Activated CD8-positive, alpha-beta T cell treated with anti-CD3 and anti-CD28 coated beads for 36 hours (primary cell): ENCODE measurements around the gene KDM2B. TPM values are rescaled to one million over a fixed set of nuclear protein-coding genes. Genes with fewer than 3 reads are reported as not detected.
A peak's percentile ranks its signal among the peaks of the same experiment; 100 is the strongest.

Experiments
- ATAC-seq: fragments of 200-7000 bp; cut with Tn5 transposase; one replicate; pipeline ENCODE4 v1.10.0; 2021; ENCODE audit warnings: mild to moderate bottlenecking, moderate library complexity
- CTCF ChIA-PET: fragments of 350-600 bp; sonication (Branson Sonifier 250); formaldehyde crosslinking; loops from one replicate; lab custom pipeline; 2021; ENCODE audit warnings: antibody characterized with exemption; lab: Charles Lee
- POLR2A ChIA-PET: fragments of 350-600 bp; sonication (Branson Sonifier 250); formaldehyde crosslinking; loops from one replicate; lab custom pipeline; 2021; ENCODE audit warnings: antibody characterized with exemption; lab: Charles Lee
- DNase-seq: peaks from one replicate; pipeline ENCODE4 v3.0.0-alpha.2; 2020
- H3K27ac Mint-ChIP-seq: one replicate; pipeline ENCODE4 v1.8.0; 2021; ENCODE audit warnings: mild to moderate bottlenecking, mixed read lengths
- H3K27me3 Mint-ChIP-seq: one replicate; pipeline ENCODE4 v1.8.0; 2021; ENCODE audit warnings: mixed read lengths
- H3K36me3 Mint-ChIP-seq: one replicate; pipeline ENCODE4 v1.8.0; 2021; ENCODE audit warnings: low read depth, mixed read lengths
- H3K4me1 Mint-ChIP-seq: one replicate; pipeline ENCODE4 v1.8.0; 2021; ENCODE audit warnings: low read depth, mixed read lengths
- H3K4me3 Mint-ChIP-seq: one replicate; pipeline ENCODE4 v1.8.0; 2021; ENCODE audit warnings: mild to moderate bottlenecking, moderate library complexity, mixed read lengths
- H3K9me3 Mint-ChIP-seq: one replicate; pipeline ENCODE4 v1.8.0; 2021; ENCODE audit warnings: mixed read lengths
- CTCF ChIP-seq: fragments of 200-600 bp; IDR thresholded peaks from one replicate; pipeline ENCODE4 v1.8.0; 2022; ENCODE audit warnings: antibody characterized with exemption, mild to moderate bottlenecking
- intact Hi-C: fragments of 100-400 bp; cut with micrococcal nuclease; formaldehyde crosslinking; loops from one replicate; pipeline ENCODE4 v1.10.0; 2022
- total RNA-seq, 2 experiments: library from RNA; stranded (reverse); gene quantifications; one replicate each; pipeline ENCODE4 v1.2.3, GENCODE V29; 2021

Gene KDM2B
- total RNA-seq, 2 experiments from 2014 or later: 61.0 to 61.7 TPM

DNA sequence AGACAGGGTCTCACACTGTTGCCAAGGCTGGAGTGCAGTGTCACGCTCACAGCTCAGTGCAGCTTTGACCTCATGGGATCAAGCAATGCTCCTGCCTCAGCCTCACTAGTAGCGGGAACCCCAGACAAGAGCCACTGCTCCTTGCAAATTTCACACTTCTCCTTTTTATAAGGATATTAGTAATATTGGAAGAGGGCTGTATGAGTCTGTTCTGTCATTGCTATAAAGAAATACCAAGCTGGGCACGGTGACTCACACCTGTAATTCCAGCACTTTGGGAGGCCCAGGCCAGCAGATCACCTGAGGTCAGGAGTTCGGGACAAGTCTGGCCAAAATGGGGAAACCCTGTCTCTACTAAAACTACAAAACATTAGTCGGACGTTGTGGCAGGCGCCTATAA lies 32.6 kb upstream of the KDM2B start:
- ChIA-PET CTCF (interaction anchor here (1.8 kb wide), 1 partner anchor 12 kb away, joined by 3 read pairs; no protein-coding TSS in a partner anchor), POLR2A (interaction anchor here (1.6 kb wide), 1 partner anchor 14 kb away, joined by 5 read pairs; no protein-coding TSS in a partner anchor)
- Mint-ChIP-seq H3K27me3 (no peaks in the 10 kb centered on the region), H3K4me3 (no peak overlapping the region), H3K4me1 (no peaks in the 10 kb centered on the region), H3K36me3 (no peaks in the 10 kb centered on the region), H3K9me3 (no peaks in the 10 kb centered on the region), H3K27ac (no peak overlapping the region)
- ATAC-seq: no peak
- intact Hi-C loops: no loop called here
- DNase-seq: no peak
- TF ChIP-seq CTCF: no peak

- POLR2A ChIA-PET: interaction anchor here (0.6 kb wide), 1 partner anchor 21 kb away, joined by 3 read pairs; no protein-coding TSS in a partner anchor
- H3K4me3 Mint-ChIP-seq: no peak overlapping the region
- TF ChIP-seq CTCF: no peak
- no peaks in the 10 kb centered on the region for H3K27me3 Mint-ChIP-seq
- H3K36me3 Mint-ChIP-seq: no peaks in the 10 kb centered on the region
- ATAC-seq: peak; percentile 78
- CTCF ChIA-PET: interaction anchor here (1.2 kb wide), 2 partner anchors 59 to 71 kb away, joined by 3 to 4 read pairs; no protein-coding TSS in a partner anchor
- no peaks in the 10 kb centered on the region for H3K9me3 Mint-ChIP-seq
- intact Hi-C loops: no loop called here
- H3K27ac Mint-ChIP-seq: no peak overlapping the region
- peak; percentile 48 for DNase-seq
- no peaks in the 10 kb centered on the region for H3K4me1 Mint-ChIP-seq
Measured at GRCh38 chr12:121611306-121611705, 30.5 kb upstream of the KDM2B start.

- TF ChIP-seq CTCF: peak; percentile 29
- DNase-seq: no peak
- ChIA-PET CTCF (interaction anchor here (1.1 to 1.2 kb wide), 3 partner anchors 58 to 72 kb away, joined by 3 to 4 read pairs (median 3); no protein-coding TSS in a partner anchor), POLR2A (interaction anchor here (0.6 kb wide), 1 partner anchor 20 kb away, joined by 3 read pairs; no protein-coding TSS in a partner anchor)
- H3K27ac Mint-ChIP-seq: no peak overlapping the region
- no peak overlapping the region for H3K4me3 Mint-ChIP-seq
- H3K27me3 Mint-ChIP-seq: no peaks in the 10 kb centered on the region
- intact Hi-C loops: no loop called here
- no peaks in the 10 kb centered on the region for H3K4me1 Mint-ChIP-seq
- no peaks in the 10 kb centered on the region for H3K36me3 Mint-ChIP-seq
- ATAC-seq: no peak
- no peaks in the 10 kb centered on the region for H3K9me3 Mint-ChIP-seq
Measured at GRCh38 chr12:121610239-121611149, 29.7 kb upstream of the KDM2B start.

GRCh38 chr12:121608301-121608700 lies 27.5 kb upstream of the KDM2B start:
- no peaks in the 10 kb centered on the region for H3K9me3 Mint-ChIP-seq
- no peaks in the 10 kb centered on the region for H3K4me1 Mint-ChIP-seq
- no peak for TF ChIP-seq CTCF
- no peak overlapping the region for H3K27ac Mint-ChIP-seq
- H3K36me3 Mint-ChIP-seq: no peaks in the 10 kb centered on the region
- ATAC-seq (no peak), DNase-seq (no peak)
- CTCF ChIA-PET: no interaction called here
- intact Hi-C loops: no loop called here
- H3K4me3 Mint-ChIP-seq: no peak overlapping the region
- H3K27me3 Mint-ChIP-seq: no peaks in the 10 kb centered on the region
- POLR2A ChIA-PET: no interaction called here

- ChIA-PET POLR2A (no interaction called here), CTCF (interaction anchor here (0.7 kb wide), 1 partner anchor 15 kb away, joined by 3 read pairs; no protein-coding TSS in a partner anchor)
- no peaks in the 10 kb centered on the region for H3K4me1 Mint-ChIP-seq
- H3K36me3 Mint-ChIP-seq: no peaks in the 10 kb centered on the region
- intact Hi-C loops: no loop called here
- no peak for ATAC-seq
- no peak for TF ChIP-seq CTCF
- H3K27me3 Mint-ChIP-seq: no peaks in the 10 kb centered on the region
- no peak overlapping the region for H3K27ac Mint-ChIP-seq
- DNase-seq: no peak
- no peak overlapping the region for H3K4me3 Mint-ChIP-seq
- no peaks in the 10 kb centered on the region for H3K9me3 Mint-ChIP-seq
Measured at GRCh38 chr12:121603581-121603980, 22.8 kb upstream of the KDM2B start.
